WERI-Rb-1 (cell line): ENCODE results near the gene RFX4.

Experiments
- DNase-seq: peaks from one replicate; pipeline ENCODE4 v3.0.0-alpha.2; 2020
- H3K27ac ChIP-seq: fragments of 250-450 bp; sonication (Bioruptor Pico); 2 replicates; pipeline ENCODE4 v1.5.1; 2020; ENCODE audit warnings: mild to moderate bottlenecking, moderate library complexity
- H3K27me3 ChIP-seq: fragments of 250-450 bp; sonication (Bioruptor Pico); 2 replicates; pipeline ENCODE4 v1.5.1; 2021; ENCODE audit warnings: mild to moderate bottlenecking, low read depth, moderate library complexity; ENCODE audit not compliant: insufficient read depth, severe bottlenecking
- H3K36me3 ChIP-seq: fragments of 250-450 bp; sonication (Bioruptor Pico); 2 replicates; pipeline ENCODE4 v1.5.1; 2020; ENCODE audit warnings: mild to moderate bottlenecking, moderate library complexity
- H3K4me3 ChIP-seq: 2 replicates; pipeline ENCODE4 v1.5.1; 2011; ENCODE audit warnings: low read depth, mild to moderate bottlenecking, control low read depth, low read length
- H3K9me3 ChIP-seq: fragments of 250-450 bp; sonication (Bioruptor Pico); 2 replicates; pipeline ENCODE4 v1.5.1; 2021; ENCODE audit warnings: mild to moderate bottlenecking, moderate library complexity; ENCODE audit not compliant: severe bottlenecking
- CTCF ChIP-seq: IDR thresholded peaks from 2 replicates; pipeline ENCODE4 v1.5.1; 2011; ENCODE audit warnings: low read depth, mild to moderate bottlenecking, control low read depth, inconsistent platforms, low read length

Gene RFX4

GRCh38 chr12:106757623-106758348 lies 175.0 kb downstream of the RFX4 start:
- no peak for TF ChIP-seq CTCF
- H3K36me3 ChIP-seq, result no peaks in the 10 kb centered on the region

GRCh38 chr12:106758349-106759110 lies 175.7 kb downstream of the RFX4 start:
- no peak for DNase-seq
- TF ChIP-seq CTCF, result no peak
- H3K4me3 ChIP-seq, result no peak overlapping the region

More at GRCh38 chr12:106757623-106758348, 175.0 kb downstream of the RFX4 start:
- H3K4me3 ChIP-seq, result no peak overlapping the region
- H3K27ac ChIP-seq, result no peak overlapping the region
- H3K27me3 ChIP-seq, result no peaks in the 10 kb centered on the region
- DNase-seq, result no peak
- no peaks in the 10 kb centered on the region for H3K9me3 ChIP-seq

GRCh38 chr12:106759526-106760183 lies 176.9 kb downstream of the RFX4 start:
- DNase-seq, result peak; percentile 43
- H3K9me3 ChIP-seq, result no peaks in the 10 kb centered on the region
- H3K4me3 ChIP-seq, result no peak overlapping the region
- no peak overlapping the region for H3K27ac ChIP-seq
- no peak for TF ChIP-seq CTCF
- H3K36me3 ChIP-seq, result no peaks in the 10 kb centered on the region
- no peaks in the 10 kb centered on the region for H3K27me3 ChIP-seq

More at GRCh38 chr12:106758349-106759110, 175.7 kb downstream of the RFX4 start:
- Histone ChIP-seq H3K27me3 (no peaks in the 10 kb centered on the region), H3K36me3 (no peaks in the 10 kb centered on the region), H3K27ac (no peak overlapping the region), H3K9me3 (no peaks in the 10 kb centered on the region)

GRCh38 chr12:106760184-106760531 lies 177.4 kb downstream of the RFX4 start:
- Histone ChIP-seq H3K27me3 (no peaks in the 10 kb centered on the region), H3K36me3 (no peaks in the 10 kb centered on the region), H3K4me3 (no peak overlapping the region), H3K27ac (no peak overlapping the region), H3K9me3 (no peaks in the 10 kb centered on the region)
- no peak for DNase-seq
- TF ChIP-seq CTCF, result no peak

GRCh38 chr12:106764220-106764619 lies 181.4 kb downstream of the RFX4 start:
- Histone ChIP-seq H3K4me3 (no peak overlapping the region), H3K36me3 (no peaks in the 10 kb centered on the region), H3K27me3 (no peaks in the 10 kb centered on the region), H3K27ac (no peak overlapping the region), H3K9me3 (no peaks in the 10 kb centered on the region)
- DNase-seq, result no peak
- TF ChIP-seq CTCF, result no peak
